ENCODE measurements around the gene GJA3. TPM values are rescaled to one million over a fixed set of nuclear protein-coding genes. Genes with fewer than 3 reads are reported as not detected.

Gene GJA3
- total RNA-seq, 1 donor, result under 0.01 TPM

- TF ChIP-seq CTCF (IDR thresholded peaks at IDR 0.05; ENCODE audit: extremely low read depth, low read depth, low read length), result no peak
- Histone ChIP-seq H4K20me1 (ENCODE audit: insufficient read depth, low read length) (no peaks in the 10 kb centered on the region), H3K4me2 (ENCODE audit: insufficient read depth, low read length) (no peak overlapping the region), H3K27me3 (ENCODE audit: insufficient read depth, low read length) (no peaks in the 10 kb centered on the region), H3K36me3 (ENCODE audit: insufficient read depth, low read length) (no peaks in the 10 kb centered on the region), H3K9me3 (ENCODE audit: low read depth, low read length) (no peaks in the 10 kb centered on the region), H3K4me1 (ENCODE audit: insufficient read depth, low read length) (peaks cover 19% of the 10 kb centered on the region), H2AFZ (ENCODE audit: low read length) (peak overlapping the region; percentile 16), H3K4me3 (ENCODE audit: insufficient read depth, low read length) (no peak overlapping the region), H3K27ac (ENCODE audit: low read depth, low read length) (no peak overlapping the region), H3K79me2 (ENCODE audit: insufficient read depth, low read length) (no peaks in the 10 kb centered on the region)
- DNase-seq (ENCODE audit: insufficient read length, low spot score, missing footprints), result no peak
These were observed 39.7 kb downstream of the GJA3 start for GRCh38 chr13:20121159-20121525.

DNA sequence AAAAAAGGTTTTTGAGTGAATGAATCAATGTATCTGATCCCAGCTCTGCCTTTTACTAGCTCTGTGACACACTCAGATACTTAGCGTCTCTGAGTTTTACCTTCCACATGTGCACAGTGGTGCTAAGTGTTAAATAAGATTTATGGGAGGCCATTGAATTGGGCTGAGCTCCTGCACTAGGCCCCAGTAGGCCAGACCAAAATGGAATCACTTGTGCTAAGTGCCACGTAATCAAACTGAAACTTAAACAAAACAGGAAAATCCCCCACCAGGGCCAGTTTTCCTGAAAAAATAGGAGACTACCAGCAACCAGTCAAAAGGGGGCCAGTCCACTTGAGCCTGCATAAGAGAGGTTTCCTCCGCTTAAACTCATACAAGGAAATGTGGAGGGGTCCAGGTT lies 40.9 kb downstream of the GJA3 start:
- Histone ChIP-seq H3K27ac (ENCODE audit: low read depth, low read length) (no peak overlapping the region), H3K4me3 (ENCODE audit: insufficient read depth, low read length) (no peak overlapping the region), H3K27me3 (ENCODE audit: insufficient read depth, low read length) (no peaks in the 10 kb centered on the region)

GRCh38 chr13:20118268-20119140 lies 42.3 kb downstream of the GJA3 start:
- H3K4me3 ChIP-seq (ENCODE audit: insufficient read depth, low read length), result peak overlapping the region; percentile 70
- TF ChIP-seq CTCF (IDR thresholded peaks at IDR 0.05; ENCODE audit: extremely low read depth, low read depth, low read length), result no peak
- no peaks in the 10 kb centered on the region for H3K9me3 ChIP-seq (ENCODE audit: low read depth, low read length)
- DNase-seq (ENCODE audit: insufficient read length, low spot score, missing footprints), result peak; percentile 89
- no peaks in the 10 kb centered on the region for H3K79me2 ChIP-seq (ENCODE audit: insufficient read depth, low read length)
- H4K20me1 ChIP-seq (ENCODE audit: insufficient read depth, low read length), result no peaks in the 10 kb centered on the region
- H3K27ac ChIP-seq (ENCODE audit: low read depth, low read length), result peak overlapping the region; percentile 75
- H3K4me1 ChIP-seq (ENCODE audit: insufficient read depth, low read length), result peaks cover 6% of the 10 kb centered on the region
- peak overlapping the region; percentile 92 for H3K4me2 ChIP-seq (ENCODE audit: insufficient read depth, low read length)
- no peaks in the 10 kb centered on the region for H3K36me3 ChIP-seq (ENCODE audit: insufficient read depth, low read length)
- H2AFZ ChIP-seq (ENCODE audit: low read length), result peak overlapping the region; percentile 94
- no peaks in the 10 kb centered on the region for H3K27me3 ChIP-seq (ENCODE audit: insufficient read depth, low read length)

More for the DNA sequence above, 40.9 kb downstream of the GJA3 start:
- Histone ChIP-seq H3K36me3 (ENCODE audit: insufficient read depth, low read length) (no peaks in the 10 kb centered on the region), H3K4me2 (ENCODE audit: insufficient read depth, low read length) (peak overlapping the region; percentile 52), H2AFZ (ENCODE audit: low read length) (peak overlapping the region; percentile 87), H3K9me3 (ENCODE audit: low read depth, low read length) (no peaks in the 10 kb centered on the region), H4K20me1 (ENCODE audit: insufficient read depth, low read length) (no peaks in the 10 kb centered on the region), H3K79me2 (ENCODE audit: insufficient read depth, low read length) (no peaks in the 10 kb centered on the region), H3K4me1 (ENCODE audit: insufficient read depth, low read length) (peaks cover 8% of the 10 kb centered on the region)
- no peak for TF ChIP-seq CTCF (IDR thresholded peaks at IDR 0.05; ENCODE audit: extremely low read depth, low read depth, low read length)
- DNase-seq (ENCODE audit: insufficient read length, low spot score, missing footprints), result no peak

- peaks cover 6% of the 10 kb centered on the region for H3K4me1 ChIP-seq (ENCODE audit: insufficient read depth, low read length)
- H4K20me1 ChIP-seq (ENCODE audit: insufficient read depth, low read length), result no peaks in the 10 kb centered on the region
- DNase-seq (ENCODE audit: insufficient read length, low spot score, missing footprints), result no peak
- H3K36me3 ChIP-seq (ENCODE audit: insufficient read depth, low read length), result no peaks in the 10 kb centered on the region
- no peaks in the 10 kb centered on the region for H3K27me3 ChIP-seq (ENCODE audit: insufficient read depth, low read length)
- no peak overlapping the region for H3K4me2 ChIP-seq (ENCODE audit: insufficient read depth, low read length)
- TF ChIP-seq CTCF (IDR thresholded peaks at IDR 0.05; ENCODE audit: extremely low read depth, low read depth, low read length), result no peak
- H3K9me3 ChIP-seq (ENCODE audit: low read depth, low read length), result no peaks in the 10 kb centered on the region
- H3K4me3 ChIP-seq (ENCODE audit: insufficient read depth, low read length), result no peak overlapping the region
- no peaks in the 10 kb centered on the region for H3K79me2 ChIP-seq (ENCODE audit: insufficient read depth, low read length)
- no peak overlapping the region for H3K27ac ChIP-seq (ENCODE audit: low read depth, low read length)
- no peak overlapping the region for H2AFZ ChIP-seq (ENCODE audit: low read length)
These were observed 44.6 kb downstream of the GJA3 start for GRCh38 chr13:20116213-20116612.
